ENCODE measurements around the gene C16orf92. TPM values are rescaled to one million over a fixed set of nuclear protein-coding genes. Genes with fewer than 3 reads are reported as not detected.

C16orf92 gene
- total and polyA plus RNA-seq, 2 of the 13 experiments (the other 11 are each of a cell fraction or from before 2014, with no cell fraction given), result not detected

DNA sequence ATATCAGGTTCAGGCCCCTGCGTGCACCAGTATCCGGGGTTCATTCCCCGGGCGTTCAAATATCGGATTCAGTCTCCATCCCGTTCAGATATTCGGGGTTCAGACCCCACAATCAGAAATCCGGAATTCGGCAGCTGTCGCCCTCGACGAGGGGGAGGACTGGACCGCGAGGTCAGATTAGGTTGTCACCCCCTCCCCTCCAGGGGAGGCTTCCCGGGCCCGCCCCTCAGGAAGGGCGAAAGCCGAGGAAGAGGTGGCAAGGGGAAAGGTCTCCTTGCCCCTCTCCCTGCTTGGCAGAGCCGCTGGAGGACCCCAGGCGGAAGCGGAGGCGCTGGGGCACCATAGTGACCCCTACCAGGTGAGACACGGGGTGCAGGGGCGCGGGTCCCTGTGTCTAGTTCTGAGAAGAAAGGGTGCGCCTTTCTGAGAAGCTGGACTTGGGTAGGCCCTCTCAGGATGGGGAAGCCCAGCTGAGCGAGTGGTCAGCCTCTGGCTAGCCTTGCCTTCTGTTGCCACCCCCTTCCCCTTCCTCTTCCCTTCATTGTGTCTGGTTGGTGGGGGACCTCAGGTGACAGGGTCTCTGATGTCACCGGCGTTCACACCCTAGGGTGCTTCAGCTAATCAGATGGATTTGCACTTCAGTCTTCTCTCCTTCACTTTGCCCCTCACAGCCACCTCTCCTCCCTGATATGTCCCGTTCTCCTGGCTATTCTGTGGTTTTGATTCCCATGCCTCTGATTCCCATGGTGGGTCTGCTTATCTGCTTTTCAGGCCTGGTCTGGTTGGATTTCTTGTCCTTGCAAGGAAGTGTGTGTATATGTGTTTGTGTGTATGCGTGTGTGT, 48.5 kb upstream of the C16orf92 start (continued):
- TF ChIP-seq THRA (CRISPR knock-in tag; IDR thresholded peaks at IDR 0.05; ENCODE audit: borderline replicate concordance) (0 out of 2 replicates have a peak, but pooled peaks have one; percentile 15), TCF12 (IDR thresholded peaks at IDR 0.05) (no peak), TCF12 (CRISPR knock-in tag; IDR thresholded peaks at IDR 0.05) (0 out of 2 replicates have a peak, but pooled peaks have one; percentile 16), TBX3 (IDR thresholded peaks at IDR 0.05; ENCODE audit: borderline replicate concordance) (peak; percentile 29; the same call in 1 of the 2 replicates), ZBTB7A (CRISPR knock-in tag; IDR thresholded peaks at IDR 0.05) (peak; percentile 60; the same call in 1 of the 2 replicates), ZNF563 (CRISPR knock-in tag; IDR thresholded peaks at IDR 0.05) (peak; percentile 46; the same call in 1 of the 2 replicates), ZNF773 (CRISPR knock-in tag; IDR thresholded peaks at IDR 0.05; ENCODE audit: borderline replicate concordance) (0 out of 2 replicates have a peak, but pooled peaks have one; percentile 20), USF2 (IDR thresholded peaks at IDR 0.05; ENCODE audit: low read depth, low read length) (0 out of 2 replicates have a peak, but pooled peaks have one; percentile 7), USF2 (CRISPR knock-in tag; IDR thresholded peaks at IDR 0.05; ENCODE audit: borderline replicate concordance) (no peak), KDM3A (CRISPR knock-in tag; IDR thresholded peaks at IDR 0.05; ENCODE audit: low read depth) (no peak), ZNF788 (CRISPR knock-in tag; IDR thresholded peaks at IDR 0.05; ENCODE audit: borderline replicate concordance) (0 out of 2 replicates have a peak, but pooled peaks have one; percentile 44), TCF7 (IDR thresholded peaks at IDR 0.05; ENCODE audit: low read depth) (no peak; the same call in 1 of the 2 replicates), BRD4 (CRISPR knock-in tag; IDR thresholded peaks at IDR 0.05) (peak; percentile 30; the same call in 1 of the 2 replicates), ZNF552 (CRISPR knock-in tag; IDR thresholded peaks at IDR 0.05; ENCODE audit: borderline replicate concordance) (no peak), RBM39 (IDR thresholded peaks at IDR 0.05; ENCODE audit: low read depth, low read length, poor library complexity, severe bottlenecking) (peak; percentile 2), ZIK1 (CRISPR knock-in tag; IDR thresholded peaks at IDR 0.05; ENCODE audit: borderline replicate concordance, low read depth) (no peak), ZNF207 (IDR thresholded peaks at IDR 0.05; ENCODE audit: borderline replicate concordance) (peak; percentile 20; the same call in 1 of the 2 replicates), ZMYM2 (CRISPR knock-in tag; IDR thresholded peaks at IDR 0.05) (peak; percentile 35; the same call in 1 of the 2 replicates), ZNF138 (CRISPR knock-in tag; IDR thresholded peaks at IDR 0.05; ENCODE audit: low read depth) (0 out of 2 replicates have a peak, but pooled peaks have one; percentile 4)
- TF ChIP-seq, protein P1, sequence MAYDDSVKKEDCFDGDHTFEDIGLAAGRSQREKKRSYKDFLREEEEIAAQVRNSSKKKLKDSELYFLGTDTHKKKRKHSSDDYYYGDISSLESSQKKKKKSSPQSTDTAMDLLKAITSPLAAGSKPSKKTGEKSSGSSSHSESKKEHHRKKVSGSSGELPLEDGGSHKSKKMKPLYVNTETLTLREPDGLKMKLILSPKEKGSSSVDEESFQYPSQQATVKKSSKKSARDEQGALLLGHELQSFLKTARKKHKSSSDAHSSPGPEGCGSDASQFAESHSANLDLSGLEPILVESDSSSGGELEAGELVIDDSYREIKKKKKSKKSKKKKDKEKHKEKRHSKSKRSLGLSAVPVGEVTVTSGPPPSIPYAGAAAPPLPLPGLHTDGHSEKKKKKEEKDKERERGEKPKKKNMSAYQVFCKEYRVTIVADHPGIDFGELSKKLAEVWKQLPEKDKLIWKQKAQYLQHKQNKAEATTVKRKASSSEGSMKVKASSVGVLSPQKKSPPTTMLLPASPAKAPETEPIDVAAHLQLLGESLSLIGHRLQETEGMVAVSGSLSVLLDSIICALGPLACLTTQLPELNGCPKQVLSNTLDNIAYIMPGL (CRISPR knock-in tag; IDR thresholded peaks at IDR 0.05; ENCODE audit: borderline replicate concordance in 1 of 2, low read depth in 1 of 2), result 0 out of 4 replicates have a peak, but pooled peaks of 1 of the 2 experiments have one; percentile 10
- TF ChIP-seq, protein P2, sequence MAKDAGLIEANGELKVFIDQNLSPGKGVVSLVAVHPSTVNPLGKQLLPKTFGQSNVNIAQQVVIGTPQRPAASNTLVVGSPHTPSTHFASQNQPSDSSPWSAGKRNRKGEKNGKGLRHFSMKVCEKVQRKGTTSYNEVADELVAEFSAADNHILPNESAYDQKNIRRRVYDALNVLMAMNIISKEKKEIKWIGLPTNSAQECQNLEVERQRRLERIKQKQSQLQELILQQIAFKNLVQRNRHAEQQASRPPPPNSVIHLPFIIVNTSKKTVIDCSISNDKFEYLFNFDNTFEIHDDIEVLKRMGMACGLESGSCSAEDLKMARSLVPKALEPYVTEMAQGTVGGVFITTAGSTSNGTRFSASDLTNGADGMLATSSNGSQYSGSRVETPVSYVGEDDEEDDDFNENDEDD (CRISPR knock-in tag; IDR thresholded peaks at IDR 0.05; ENCODE audit: borderline replicate concordance), result 0 out of 2 replicates have a peak, but pooled peaks have one; percentile 10
